ENCODE measurements around the gene IER3. TPM values are rescaled to one million over a fixed set of nuclear protein-coding genes. Genes with fewer than 3 reads are reported as not detected.
A peak's percentile ranks its signal among the peaks of the same experiment; 100 is the strongest.

IER3 gene
- total and polyA plus RNA-seq, 9 of the 15 experiments (the other 6 are each of a cell fraction or from before 2014, with no cell fraction given), result 1.5 to 30.0 (median 11.5) TPM

DNA sequence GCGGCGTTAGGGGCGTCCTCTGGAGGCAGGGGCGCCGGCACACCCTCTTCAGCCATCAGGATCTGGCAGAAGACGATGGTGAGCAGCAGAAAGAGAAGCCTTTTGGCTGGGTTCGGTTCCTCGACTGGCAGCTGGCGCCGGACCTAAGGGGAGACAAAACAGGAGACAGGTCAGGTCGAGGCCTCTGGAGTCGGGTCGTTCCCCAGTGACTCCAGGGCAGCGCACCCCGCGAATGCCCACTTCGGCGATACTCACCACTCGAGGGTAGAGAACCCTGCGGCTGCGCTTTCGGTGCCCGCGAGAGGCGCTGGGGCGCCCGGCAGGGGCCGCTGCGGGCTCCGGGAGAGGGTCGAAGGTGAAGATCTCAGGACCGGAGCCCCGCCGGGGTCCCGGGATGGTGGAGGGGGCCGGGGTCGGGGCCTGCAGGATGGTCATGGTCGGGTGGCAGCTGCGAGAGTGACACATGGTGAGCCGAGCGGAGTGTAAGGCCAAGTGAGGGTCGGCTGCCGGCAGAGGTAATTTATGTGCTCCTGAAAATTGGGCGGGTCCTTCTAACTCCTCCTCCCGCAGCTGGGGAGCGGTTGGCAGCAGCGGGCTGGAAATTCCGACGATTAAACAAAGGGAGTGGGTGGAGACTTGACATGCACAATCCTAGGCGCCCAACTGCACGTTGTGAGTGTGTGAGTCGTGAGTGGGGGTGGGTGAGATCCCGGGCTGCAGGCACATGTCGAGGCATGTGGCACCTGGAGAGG is at the start of gene IER3 (continued):
- peak; percentile 86 for TF ChIP-seq ZNF592 (IDR thresholded peaks at IDR 0.05)
- TF ChIP-seq JUNB (CRISPR knock-in tag; conservative IDR thresholded peaks at IDR 0.05), result no peak
- TF ChIP-seq EP400 (IDR thresholded peaks at IDR 0.05), result peak; percentile 78
- no peak for TF ChIP-seq RFX7 (CRISPR knock-in tag; IDR thresholded peaks at IDR 0.05)
- TF ChIP-seq ZNF12 (CRISPR knock-in tag; IDR thresholded peaks at IDR 0.05), result no peak; the same call in none of the 2 replicates
- peak; percentile 85 for TF ChIP-seq RBM22 (IDR thresholded peaks at IDR 0.05; ENCODE audit: low read depth, low read length, poor library complexity, severe bottlenecking)
- peak; percentile 46 for TF ChIP-seq SAP30 (IDR thresholded peaks at IDR 0.05; ENCODE audit: borderline replicate concordance, insufficient read depth, low read depth, low read length, poor library complexity, severe bottlenecking)
- TF ChIP-seq ZNF311 (CRISPR knock-in tag; IDR thresholded peaks at IDR 0.05), result no peak
- TF ChIP-seq ZNF668 (CRISPR knock-in tag; IDR thresholded peaks at IDR 0.05), result 0 out of 2 replicates have a peak, but pooled peaks have one; percentile 11
- TF ChIP-seq FIP1L1 (IDR thresholded peaks at IDR 0.05; ENCODE audit: low read depth, low read length, poor library complexity, severe bottlenecking), result peak; percentile 96
- TF ChIP-seq PRPF4 (IDR thresholded peaks at IDR 0.05; ENCODE audit: insufficient read depth, low read depth, low read length, poor library complexity, severe bottlenecking), result peak; percentile 42
- TF ChIP-seq KAT7 (CRISPR knock-in tag; IDR thresholded peaks at IDR 0.05; ENCODE audit: borderline replicate concordance), result no peak; the same call in 1 of the 2 replicates
- TF ChIP-seq SMARCA5 (IDR thresholded peaks at IDR 0.05), result no peak
- TF ChIP-seq KDM4B (IDR thresholded peaks at IDR 0.05; ENCODE audit: borderline replicate concordance in 2 of 2, low read depth in 1 of 2), result peak in 1 of 2 experiments; percentile 49; a peak in 1 of 4 replicates
- TF ChIP-seq BRF1 (IDR thresholded peaks at IDR 0.05; ENCODE audit: borderline replicate concordance, extremely low read depth, insufficient read length), result no peak
- TF ChIP-seq IRF9 (tag; IDR thresholded peaks at IDR 0.05), result no peak
- TF ChIP-seq GABPA (tag; conservative IDR thresholded peaks at IDR 0.05; ENCODE audit: low read depth), result peak; percentile 36
- TF ChIP-seq DACH1 (IDR thresholded peaks at IDR 0.05; ENCODE audit: partially characterized antibody), result peak; percentile 48
- no peak for TF ChIP-seq FOXK1 (CRISPR knock-in tag; IDR thresholded peaks at IDR 0.05; ENCODE audit: borderline replicate concordance)
- TF ChIP-seq, protein P1, sequence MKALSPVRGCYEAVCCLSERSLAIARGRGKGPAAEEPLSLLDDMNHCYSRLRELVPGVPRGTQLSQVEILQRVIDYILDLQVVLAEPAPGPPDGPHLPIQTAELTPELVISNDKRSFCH (CRISPR knock-in tag; IDR thresholded peaks at IDR 0.05), result no peak
- TF ChIP-seq, protein P1 (tag; IDR thresholded peaks at IDR 0.05), result peak; percentile 41
